IPS DF 6.9 (cell line): ENCODE measurements around the gene C1QTNF2.
A peak's percentile ranks its signal among the peaks of the same experiment; 100 is the strongest.

Experiments used
- DNase-seq: peaks from one replicate; pipeline ENCODE4 v3.0.0-alpha.2; 2013; ENCODE audit warnings: low read depth, low spot score
- H3K27ac ChIP-seq: one replicate; pipeline ENCODE4 v1.5.1; 2013; ENCODE audit warnings: low read length, control low read depth
- H3K27me3 ChIP-seq: 2 replicates; pipeline ENCODE4 v1.6.1; 2013; ENCODE audit warnings: mild to moderate bottlenecking, low read length; ENCODE audit not compliant: control insufficient read depth, insufficient read depth
- H3K36me3 ChIP-seq: 2 replicates; pipeline ENCODE4 v1.6.1; 2013; ENCODE audit warnings: low read length; ENCODE audit not compliant: control insufficient read depth, insufficient read depth
- H3K4me1 ChIP-seq: 2 replicates; pipeline ENCODE4 v1.6.1; 2013; ENCODE audit warnings: low read length; ENCODE audit not compliant: control insufficient read depth, insufficient read depth
- H3K4me3 ChIP-seq: 2 replicates; pipeline ENCODE4 v1.5.1; 2013; ENCODE audit warnings: mild to moderate bottlenecking, low read length
- H3K9me3 ChIP-seq: 2 replicates; pipeline ENCODE4 v1.6.1; 2013; ENCODE audit warnings: low read length, inconsistent platforms; ENCODE audit not compliant: control insufficient read depth, insufficient read depth
- WGBS: extraction: QIAGEN DNeasy Blood & Tissue Kit; methylation state at CpG from one replicate; pipeline ENCODE4 v1.1.7; 2013; ENCODE audit warnings: mixed read lengths, missing lambda C conversion rate; ENCODE audit not compliant: insufficient read length, insufficient coverage; 5-methylcytosine and 5-hydroxymethylcytosine counted together

The C1QTNF2 gene

GRCh38 chr5:160375166-160375565, 4.7 kb upstream of the C1QTNF2 start:
- DNase-seq: no peak
- H3K27me3 ChIP-seq: peaks cover 4% of the 10 kb centered on the region; the same call in 1 of the 2 replicates
- no peaks in the 10 kb centered on the region for H3K9me3 ChIP-seq
- H3K36me3 ChIP-seq: no peaks in the 10 kb centered on the region
- H3K4me3 ChIP-seq: no peak overlapping the region
- H3K27ac ChIP-seq: no peak overlapping the region
- peaks cover 3% of the 10 kb centered on the region; the same call in 1 of the 2 replicates for H3K4me1 ChIP-seq

DNA sequence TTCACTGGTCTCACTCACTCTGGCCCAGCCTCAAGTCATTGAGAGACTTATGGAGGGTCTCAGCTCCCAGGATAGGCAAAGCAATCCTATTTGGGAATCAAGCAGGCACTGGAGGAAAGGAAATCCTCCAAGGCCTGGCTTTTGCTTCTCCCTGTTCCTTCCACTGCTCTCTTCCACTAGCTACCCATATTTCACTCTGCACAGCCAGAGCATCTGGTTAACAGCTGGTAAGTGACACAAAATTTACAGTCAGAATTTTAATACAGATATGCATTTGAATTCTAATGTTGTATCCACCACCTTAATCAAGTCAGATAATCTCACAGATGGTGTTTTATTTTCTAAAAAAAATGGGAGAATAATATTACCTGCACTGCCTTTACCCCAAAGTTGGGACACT, 868 bp upstream of the C1QTNF2 start:
- Histone ChIP-seq H3K36me3 (no peaks in the 10 kb centered on the region), H3K27ac (no peak overlapping the region), H3K4me1 (peaks cover 3% of the 10 kb centered on the region; the same call in 1 of the 2 replicates), H3K4me3 (no peak overlapping the region), H3K27me3 (peaks cover 4% of the 10 kb centered on the region; the same call in 1 of the 2 replicates), H3K9me3 (no peaks in the 10 kb centered on the region)
- DNase-seq: no peak

DNA sequence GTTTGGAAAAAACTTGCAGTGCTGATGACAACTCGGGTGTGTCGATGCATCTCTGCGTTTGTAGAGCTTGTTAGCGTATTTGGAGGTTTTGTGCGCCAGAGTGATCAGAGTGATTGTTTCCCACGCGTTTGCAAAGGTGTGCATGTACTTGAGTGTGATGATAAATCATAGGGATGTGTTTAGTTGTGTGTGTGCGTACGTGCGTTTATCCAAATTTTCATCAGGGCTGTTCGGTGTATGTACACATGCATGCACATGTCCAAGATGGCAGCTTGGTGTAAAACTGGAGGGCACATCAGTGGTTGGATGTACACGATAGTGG, 248 bp upstream of the C1QTNF2 start:
- no peak for DNase-seq
- H3K9me3 ChIP-seq: no peaks in the 10 kb centered on the region
- H3K27ac ChIP-seq: no peak overlapping the region
- WGBS: no CpG with 5 or more reads among the region's 12 CpGs
- peak overlapping the region; percentile 68; the same call in 1 of the 2 replicates for H3K4me3 ChIP-seq
- H3K36me3 ChIP-seq: no peaks in the 10 kb centered on the region
- peaks cover 4% of the 10 kb centered on the region; the same call in 1 of the 2 replicates for H3K27me3 ChIP-seq
- peaks cover 3% of the 10 kb centered on the region; the same call in 1 of the 2 replicates for H3K4me1 ChIP-seq

DNA sequence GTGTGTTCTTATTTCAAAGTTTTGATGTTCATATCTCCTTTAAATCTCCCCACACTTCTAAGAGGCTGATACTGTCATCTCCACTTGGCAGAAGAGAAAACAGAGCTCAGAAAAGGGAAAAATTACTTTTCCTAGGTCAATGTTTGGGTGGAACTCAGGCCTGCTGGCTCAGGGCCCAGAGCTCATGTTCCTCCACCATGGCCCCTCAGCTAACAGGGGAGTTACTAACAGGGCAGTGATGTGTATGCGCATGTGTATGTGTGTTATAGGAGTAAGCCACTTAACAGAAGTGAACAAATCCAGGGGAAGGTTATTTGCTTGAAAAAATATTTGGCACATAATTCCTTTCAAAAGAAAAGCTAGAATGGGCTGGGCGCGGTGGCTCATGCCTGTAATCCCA, 2.5 kb downstream of the C1QTNF2 start:
- H3K4me1 ChIP-seq: peaks cover 3% of the 10 kb centered on the region; the same call in 1 of the 2 replicates
- no peak overlapping the region for H3K4me3 ChIP-seq
- no peaks in the 10 kb centered on the region for H3K36me3 ChIP-seq
- no peaks in the 10 kb centered on the region for H3K9me3 ChIP-seq
- no CpG with 5 or more reads among the region's 3 CpGs for WGBS
- DNase-seq: no peak
- H3K27ac ChIP-seq: no peak overlapping the region
- peaks cover 4% of the 10 kb centered on the region; the same call in 1 of the 2 replicates for H3K27me3 ChIP-seq

GRCh38 chr5:160367261-160367660, 3.2 kb downstream of the C1QTNF2 start:
- Histone ChIP-seq H3K4me3 (no peak overlapping the region), H3K4me1 (peaks cover 3% of the 10 kb centered on the region; the same call in 1 of the 2 replicates), H3K27ac (no peak overlapping the region), H3K27me3 (peaks cover 4% of the 10 kb centered on the region; the same call in 1 of the 2 replicates), H3K36me3 (no peaks in the 10 kb centered on the region), H3K9me3 (no peaks in the 10 kb centered on the region)
- DNase-seq: no peak
- no CpG with 5 or more reads among the region's 2 CpGs for WGBS

GRCh38 chr5:160366230-160366629, 4.2 kb downstream of the C1QTNF2 start:
- Histone ChIP-seq H3K36me3 (no peaks in the 10 kb centered on the region), H3K4me1 (peaks cover 3% of the 10 kb centered on the region; the same call in 1 of the 2 replicates), H3K4me3 (no peak overlapping the region), H3K27me3 (peaks cover 4% of the 10 kb centered on the region; the same call in 1 of the 2 replicates), H3K9me3 (no peaks in the 10 kb centered on the region), H3K27ac (no peak overlapping the region)
- no peak for DNase-seq
- WGBS: no CpG with 5 or more reads among the region's 2 CpGs

DNA sequence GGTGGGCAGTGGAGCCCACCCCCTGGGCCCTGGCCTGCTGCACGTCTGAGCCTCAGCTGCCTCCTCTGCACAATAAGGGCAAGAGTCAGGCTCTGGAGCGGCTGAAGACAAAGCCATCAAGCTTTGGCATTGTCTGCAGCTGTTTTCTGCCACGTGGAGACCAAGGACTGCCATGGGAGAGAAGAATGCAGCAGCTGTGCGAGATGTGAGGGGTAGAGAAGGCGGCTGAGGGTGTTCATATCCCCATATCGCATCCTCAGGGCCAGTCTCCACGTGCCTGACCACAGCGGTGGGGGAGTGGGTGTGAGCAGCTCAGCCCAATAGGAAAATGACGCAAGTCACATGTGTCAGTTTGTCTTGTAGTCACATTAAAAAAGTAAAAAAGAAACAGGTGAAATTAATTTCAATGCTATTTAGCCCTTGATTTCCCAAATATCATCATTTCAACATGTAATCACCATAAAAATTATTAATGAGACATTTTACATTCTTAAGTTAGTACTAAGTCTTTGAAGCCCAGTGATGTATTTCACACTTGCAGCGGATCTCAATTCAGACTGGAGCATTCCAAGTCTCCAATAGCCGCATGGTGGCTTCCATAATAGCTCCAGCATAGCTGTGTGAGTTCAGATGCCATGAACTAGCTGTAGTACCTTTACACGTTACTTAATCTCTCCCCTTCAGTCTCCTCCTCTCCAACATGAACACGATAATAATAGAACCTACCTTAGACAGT, 6.6 kb downstream of the C1QTNF2 start:
- Histone ChIP-seq H3K4me3 (no peak overlapping the region), H3K27me3 (no peaks in the 10 kb centered on the region), H3K9me3 (no peaks in the 10 kb centered on the region), H3K27ac (no peak overlapping the region), H3K36me3 (no peaks in the 10 kb centered on the region), H3K4me1 (0 out of 2 replicates have a peak, but pooled peaks cover 1% of the 10 kb centered on the region)
- no CpG with 5 or more reads among the region's 13 CpGs for WGBS
- no peak for DNase-seq

DNA sequence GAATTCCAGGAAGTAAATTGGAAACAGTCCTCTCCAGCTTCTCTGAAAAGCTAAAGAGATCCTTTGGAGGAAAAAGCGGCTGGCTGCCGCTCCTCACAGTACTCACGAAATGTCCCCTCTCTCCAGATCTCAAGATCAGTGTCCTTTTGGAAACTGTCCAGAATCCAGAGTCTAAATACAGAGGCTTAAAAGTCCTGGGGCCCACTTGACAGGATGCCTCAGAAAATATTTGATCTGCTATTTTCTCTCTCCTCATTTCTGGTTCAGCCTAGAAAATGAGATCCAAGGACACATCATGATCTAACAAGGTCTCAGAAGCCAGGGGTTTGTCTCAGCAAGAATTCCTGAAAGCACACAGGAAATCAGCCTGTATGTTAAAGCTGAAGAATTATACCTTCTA, 7.2 kb downstream of the C1QTNF2 start:
- no peaks in the 10 kb centered on the region for H3K36me3 ChIP-seq
- H3K27ac ChIP-seq: no peak overlapping the region
- no peak for DNase-seq
- H3K9me3 ChIP-seq: no peaks in the 10 kb centered on the region
- no CpG with 5 or more reads among the region's 3 CpGs for WGBS
- no peak overlapping the region for H3K4me3 ChIP-seq
- no peaks in the 10 kb centered on the region for H3K27me3 ChIP-seq
- 0 out of 2 replicates have a peak, but pooled peaks cover 1% of the 10 kb centered on the region for H3K4me1 ChIP-seq

- H3K4me3 ChIP-seq: no peak overlapping the region
- 0 out of 2 replicates have a peak, but pooled peaks cover 1% of the 10 kb centered on the region for H3K4me1 ChIP-seq
- H3K36me3 ChIP-seq: no peaks in the 10 kb centered on the region
- no peaks in the 10 kb centered on the region for H3K9me3 ChIP-seq
- no peaks in the 10 kb centered on the region for H3K27me3 ChIP-seq
- DNase-seq: no peak
- no peak overlapping the region for H3K27ac ChIP-seq
- no CpG with 5 or more reads among the region's 9 CpGs for WGBS
Measured at GRCh38 chr5:160361624-160362228, 8.7 kb downstream of the C1QTNF2 start.

GRCh38 chr5:160360310-160360709, 10.1 kb downstream of the C1QTNF2 start:
- Histone ChIP-seq H3K9me3 (no peaks in the 10 kb centered on the region), H3K4me1 (0 out of 2 replicates have a peak, but pooled peaks cover 1% of the 10 kb centered on the region), H3K27me3 (no peaks in the 10 kb centered on the region), H3K4me3 (no peak overlapping the region), H3K27ac (no peak overlapping the region), H3K36me3 (no peaks in the 10 kb centered on the region)
- no peak for DNase-seq
- no CpG with 5 or more reads among the region's 3 CpGs for WGBS
